HUES48 (cell line): Measurements from ENCODE around the gene HAPLN1.

Experiments used
- H3K27ac ChIP-seq: one replicate; pipeline ENCODE4 v1.7.0; 2013; ENCODE audit warnings: low read depth, low read length, inconsistent platforms
- H3K27me3 ChIP-seq: 2 replicates; pipeline ENCODE4 v1.6.1; 2013; ENCODE audit warnings: mild to moderate bottlenecking, low read length; ENCODE audit not compliant: control insufficient read depth, insufficient read depth
- H3K36me3 ChIP-seq: 2 replicates; pipeline ENCODE4 v1.6.1; 2013; ENCODE audit warnings: low read length; ENCODE audit not compliant: control insufficient read depth, insufficient read depth
- H3K4me1 ChIP-seq: 2 replicates; pipeline ENCODE4 v1.6.1; 2013; ENCODE audit warnings: mild to moderate bottlenecking, low read length; ENCODE audit not compliant: control insufficient read depth, insufficient read depth
- H3K4me3 ChIP-seq: 2 replicates; pipeline ENCODE4 v1.5.1; 2013; ENCODE audit warnings: mild to moderate bottlenecking, low read depth, low read length
- H3K9ac ChIP-seq: 2 replicates; pipeline ENCODE4 v1.6.1; 2013; ENCODE audit warnings: mild to moderate bottlenecking, low read depth, low read length, moderate library complexity
- H3K9me3 ChIP-seq: 2 replicates; pipeline ENCODE4 v1.6.1; 2013; ENCODE audit warnings: low read length; ENCODE audit not compliant: control insufficient read depth, insufficient read depth

Gene HAPLN1

GRCh38 chr5:83686251-83686650 lies 34.4 kb downstream of the HAPLN1 start:
- Histone ChIP-seq H3K9me3 (no peaks in the 10 kb centered on the region), H3K4me1 (peaks cover 38% of the 10 kb centered on the region), H3K27me3 (no peaks in the 10 kb centered on the region), H3K36me3 (no peaks in the 10 kb centered on the region), H3K4me3 (no peak overlapping the region), H3K9ac (no peak overlapping the region), H3K27ac (no peak overlapping the region)

GRCh38 chr5:83683836-83684235 lies 36.8 kb downstream of the HAPLN1 start:
- no peak overlapping the region for H3K4me3 ChIP-seq
- peaks cover 38% of the 10 kb centered on the region for H3K4me1 ChIP-seq

GRCh38 chr5:83672646-83673045 lies 48.0 kb downstream of the HAPLN1 start:
- no peak overlapping the region for H3K4me3 ChIP-seq
- H3K27ac ChIP-seq = no peak overlapping the region

More at GRCh38 chr5:83683836-83684235, 36.8 kb downstream of the HAPLN1 start:
- Histone ChIP-seq H3K9me3 (no peaks in the 10 kb centered on the region), H3K36me3 (no peaks in the 10 kb centered on the region), H3K9ac (no peak overlapping the region), H3K27me3 (no peaks in the 10 kb centered on the region), H3K27ac (no peak overlapping the region)

GRCh38 chr5:83672158-83672557 lies 48.5 kb downstream of the HAPLN1 start:
- Histone ChIP-seq H3K36me3 (no peaks in the 10 kb centered on the region), H3K27ac (no peak overlapping the region), H3K9me3 (no peaks in the 10 kb centered on the region), H3K9ac (no peak overlapping the region), H3K4me3 (no peak overlapping the region), H3K27me3 (no peaks in the 10 kb centered on the region), H3K4me1 (peaks cover 11% of the 10 kb centered on the region; the same call in 1 of the 2 replicates)

More at GRCh38 chr5:83672646-83673045, 48.0 kb downstream of the HAPLN1 start:
- no peaks in the 10 kb centered on the region for H3K36me3 ChIP-seq
- no peak overlapping the region for H3K9ac ChIP-seq
- no peaks in the 10 kb centered on the region for H3K27me3 ChIP-seq
- H3K4me1 ChIP-seq = peaks cover 11% of the 10 kb centered on the region; the same call in 1 of the 2 replicates
- no peaks in the 10 kb centered on the region for H3K9me3 ChIP-seq

- H3K9ac ChIP-seq = no peak overlapping the region
- H3K27ac ChIP-seq = no peak overlapping the region
- H3K4me3 ChIP-seq = no peak overlapping the region
Observed at GRCh38 chr5:83665631-83666030, 55.0 kb downstream of the HAPLN1 start.

GRCh38 chr5:83662558-83662957 lies 58.1 kb downstream of the HAPLN1 start:
- Histone ChIP-seq H3K9me3 (no peaks in the 10 kb centered on the region), H3K4me3 (no peak overlapping the region), H3K27me3 (no peaks in the 10 kb centered on the region), H3K4me1 (peaks cover 6% of the 10 kb centered on the region; the same call in 1 of the 2 replicates), H3K36me3 (no peaks in the 10 kb centered on the region), H3K27ac (no peak overlapping the region), H3K9ac (no peak overlapping the region)

More at GRCh38 chr5:83665631-83666030, 55.0 kb downstream of the HAPLN1 start:
- H3K36me3 ChIP-seq = no peaks in the 10 kb centered on the region
- no peaks in the 10 kb centered on the region for H3K27me3 ChIP-seq
- peaks cover 6% of the 10 kb centered on the region; the same call in 1 of the 2 replicates for H3K4me1 ChIP-seq
- no peaks in the 10 kb centered on the region for H3K9me3 ChIP-seq

- Histone ChIP-seq H3K27me3 (no peaks in the 10 kb centered on the region), H3K9ac (no peak overlapping the region), H3K4me3 (no peak overlapping the region), H3K27ac (no peak overlapping the region), H3K4me1 (peaks cover 3% of the 10 kb centered on the region; the same call in 1 of the 2 replicates), H3K36me3 (no peaks in the 10 kb centered on the region), H3K9me3 (no peaks in the 10 kb centered on the region)
Observed at GRCh38 chr5:83657807-83658525, 62.7 kb downstream of the HAPLN1 start.

GRCh38 chr5:83654427-83654994 lies 66.1 kb downstream of the HAPLN1 start:
- H3K9ac ChIP-seq = no peak overlapping the region
- no peaks in the 10 kb centered on the region for H3K27me3 ChIP-seq
- no peaks in the 10 kb centered on the region for H3K9me3 ChIP-seq
- no peak overlapping the region for H3K27ac ChIP-seq
- no peaks in the 10 kb centered on the region for H3K36me3 ChIP-seq
- peaks cover 3% of the 10 kb centered on the region; the same call in 1 of the 2 replicates for H3K4me1 ChIP-seq
- no peak overlapping the region for H3K4me3 ChIP-seq

- no peaks in the 10 kb centered on the region for H3K36me3 ChIP-seq
- H3K27ac ChIP-seq = no peak overlapping the region
- H3K27me3 ChIP-seq = no peaks in the 10 kb centered on the region
- H3K4me3 ChIP-seq = no peak overlapping the region
- peaks cover 3% of the 10 kb centered on the region; the same call in 1 of the 2 replicates for H3K4me1 ChIP-seq
- H3K9me3 ChIP-seq = no peaks in the 10 kb centered on the region
- H3K9ac ChIP-seq = no peak overlapping the region
Observed at GRCh38 chr5:83653669-83654068, 67.0 kb downstream of the HAPLN1 start.

- no peaks in the 10 kb centered on the region for H3K9me3 ChIP-seq
- no peak overlapping the region for H3K4me3 ChIP-seq
- no peaks in the 10 kb centered on the region for H3K27me3 ChIP-seq
- H3K4me1 ChIP-seq = 0 out of 2 replicates have a peak, but pooled peaks cover 5% of the 10 kb centered on the region
- no peak overlapping the region for H3K9ac ChIP-seq
- no peak overlapping the region for H3K27ac ChIP-seq
- no peaks in the 10 kb centered on the region for H3K36me3 ChIP-seq
Observed at GRCh38 chr5:83645936-83646335, 74.7 kb downstream of the HAPLN1 start.

GRCh38 chr5:83644301-83644700 lies 76.4 kb downstream of the HAPLN1 start:
- Histone ChIP-seq H3K36me3 (no peaks in the 10 kb centered on the region), H3K9ac (no peak overlapping the region), H3K27ac (no peak overlapping the region), H3K4me3 (no peak overlapping the region), H3K4me1 (0 out of 2 replicates have a peak, but pooled peaks cover 5% of the 10 kb centered on the region), H3K27me3 (no peaks in the 10 kb centered on the region), H3K9me3 (no peaks in the 10 kb centered on the region)
